ENCODE results near the gene NDUFA6.

The NDUFA6 gene

GRCh38 chr22:42084874-42085273, 5.7 kb downstream of the NDUFA6 start:
- no peak overlapping the region for H3K4me3 ChIP-seq
- H3K9me3 ChIP-seq: no peaks in the 10 kb centered on the region
- peaks cover 0 to 42% (median 16%) of the 10 kb centered on the region in 4 donors for H3K4me1 ChIP-seq
- peak in 1 of 2 donors; percentile 40 for DNase-seq
- no peaks in the 10 kb centered on the region for H3K27me3 ChIP-seq
- no peak for TF ChIP-seq CTCF (IDR thresholded peaks at IDR 0.05)
- H3K27ac ChIP-seq: no peak overlapping the region
- peaks cover 27 to 56% (median 41%) of the 10 kb centered on the region in 3 donors for H3K36me3 ChIP-seq
- intact Hi-C loops (cut with DNase I; ENCODE audit: low total_unique reads): loop anchor here (5.0 to 10.0 kb wide), 2 partner anchors 187 to 260 kb away; partner anchors contain the start of gene TCF20

GRCh38 chr22:42083119-42083518, 7.5 kb downstream of the NDUFA6 start:
- no peaks in the 10 kb centered on the region for H3K9me3 ChIP-seq
- H3K4me3 ChIP-seq: no peak overlapping the region

GRCh38 chr22:42080287-42080686, 10.3 kb downstream of the NDUFA6 start:
- DNase-seq: peak in 1 of 2 donors; percentile 64
- Histone ChIP-seq H3K27me3 (no peaks in the 10 kb centered on the region), H3K27ac (peak overlapping the region; percentile 97 to 100), H3K36me3 (peaks cover 10 to 58% (median 33%) of the 10 kb centered on the region in 3 donors), H3K4me3 (peak overlapping the region; percentile 65 to 67), H3K9me3 (no peaks in the 10 kb centered on the region), H3K4me1 (peaks cover 0 to 50% (median 32%) of the 10 kb centered on the region in 4 donors)
- no peak for TF ChIP-seq CTCF (IDR thresholded peaks at IDR 0.05)
- intact Hi-C loops (cut with DNase I; ENCODE audit: low total_unique reads): loop anchor here (5.0 to 10.0 kb wide), 2 partner anchors 192 to 265 kb away; partner anchors contain the start of gene TCF20

More at GRCh38 chr22:42083119-42083518, 7.5 kb downstream of the NDUFA6 start:
- no peak overlapping the region for H3K27ac ChIP-seq
- intact Hi-C loops (cut with DNase I; ENCODE audit: low total_unique reads): loop anchor here (5.0 to 10.0 kb wide), 2 partner anchors 189 to 262 kb away; partner anchors contain the start of gene TCF20
- peak in 1 of 2 donors; percentile 23 for DNase-seq
- H3K36me3 ChIP-seq: peaks cover 27 to 56% (median 41%) of the 10 kb centered on the region in 3 donors
- TF ChIP-seq CTCF (IDR thresholded peaks at IDR 0.05): no peak
- no peaks in the 10 kb centered on the region for H3K27me3 ChIP-seq
- peaks cover 0 to 39% (median 23%) of the 10 kb centered on the region in 4 donors for H3K4me1 ChIP-seq

GRCh38 chr22:42079319-42080251, 11.0 kb downstream of the NDUFA6 start, which contains the start of gene SMDT1:
Gene SMDT1, plus strand, starts transcription at chr22:42079700. Its CDS starts 69 bp downstream, at chr22:42079769.
- Histone ChIP-seq H3K4me3 (peak within 1 kb of the TSS; percentile 65 to 67), H3K36me3 (peaks cover 3 to 51% (median 26%) of the 10 kb centered on the region in 3 donors), H3K27ac (peak within 1 kb of the TSS; percentile 97 to 100), H3K9me3 (no peaks in the 10 kb centered on the region), H3K27me3 (no peaks in the 10 kb centered on the region), H3K4me1 (peaks cover 0 to 57% (median 38%) of the 10 kb centered on the region in 4 donors)
- intact Hi-C loops (cut with DNase I; ENCODE audit: low total_unique reads): loop anchor here (5.0 to 10.0 kb wide), 3 partner anchors 193 to 265 kb away; partner anchors contain the start of genes SREBF2 and TCF20
- DNase-seq: peak; percentile 99 to 100
- peak in 1 of 2 experiments; percentile 3 for TF ChIP-seq CTCF (IDR thresholded peaks at IDR 0.05)

- Histone ChIP-seq H3K27ac (peak overlapping the region; percentile 97 to 100), H3K4me1 (peaks cover 0 to 62% (median 44%) of the 10 kb centered on the region in 4 donors), H3K9me3 (no peaks in the 10 kb centered on the region), H3K4me3 (peak overlapping the region; percentile 65 to 67), H3K27me3 (no peaks in the 10 kb centered on the region), H3K36me3 (peaks cover 0 to 42% (median 25%) of the 10 kb centered on the region in 3 donors)
- peak in 1 of 2 donors; percentile 76 for DNase-seq
- no peak for TF ChIP-seq CTCF (IDR thresholded peaks at IDR 0.05)
- intact Hi-C loops (cut with DNase I; ENCODE audit: low total_unique reads): loop anchor here (10.0 kb wide), 1 partner anchor 244 kb away; the partner anchor contains the start of gene SREBF2
Measured at GRCh38 chr22:42078469-42079318, 11.9 kb downstream of the NDUFA6 start.
